ENCODE results near the gene LHX2.

The LHX2 gene

DNA sequence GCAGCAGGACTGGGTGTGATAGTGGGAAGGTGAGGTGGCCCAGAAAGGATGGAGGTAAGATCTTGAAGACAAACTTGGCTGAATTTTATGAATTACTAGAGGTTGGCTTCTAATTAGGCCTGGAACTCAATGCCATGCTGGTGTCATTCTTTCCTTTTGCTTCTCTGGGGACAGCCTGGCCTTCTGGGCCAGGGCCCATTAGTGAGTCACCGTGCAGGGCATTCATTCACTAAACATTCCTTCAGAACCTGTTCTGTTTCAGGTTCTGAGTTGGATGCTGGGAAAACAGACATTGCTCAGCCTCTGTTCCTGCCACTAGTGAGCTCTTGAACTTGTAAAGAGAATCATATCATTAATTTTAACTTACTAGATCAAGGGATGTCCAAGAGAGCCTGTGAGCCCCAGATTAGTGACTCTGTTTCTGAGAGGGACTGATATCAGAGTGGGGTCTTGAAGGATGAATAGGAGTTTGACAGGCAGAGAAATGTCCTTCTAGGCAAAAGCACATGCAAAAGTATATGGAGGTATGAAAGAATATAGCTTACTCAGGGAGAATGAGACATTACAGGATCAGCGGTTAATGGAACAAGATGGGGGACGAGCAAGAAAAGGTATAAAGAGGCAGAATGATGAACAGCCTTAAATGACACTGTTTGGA, 66.5 kb downstream of the LHX2 start:
- no peak for TF ChIP-seq CTCF (IDR thresholded peaks at IDR 0.05; ENCODE audit: extremely low read depth, missing control alignments)
- DNase-seq (ENCODE audit: low spot score) = no peak

GRCh38 chr9:124078641-124079040, 67.1 kb downstream of the LHX2 start:
- no peak for DNase-seq (ENCODE audit: low spot score)
- no peak for TF ChIP-seq CTCF (IDR thresholded peaks at IDR 0.05; ENCODE audit: extremely low read depth, missing control alignments)

GRCh38 chr9:124079176-124079925, 67.8 kb downstream of the LHX2 start:
- TF ChIP-seq CTCF (IDR thresholded peaks at IDR 0.05; ENCODE audit: extremely low read depth, missing control alignments) = no peak
- no peak for DNase-seq (ENCODE audit: low spot score)

DNA sequence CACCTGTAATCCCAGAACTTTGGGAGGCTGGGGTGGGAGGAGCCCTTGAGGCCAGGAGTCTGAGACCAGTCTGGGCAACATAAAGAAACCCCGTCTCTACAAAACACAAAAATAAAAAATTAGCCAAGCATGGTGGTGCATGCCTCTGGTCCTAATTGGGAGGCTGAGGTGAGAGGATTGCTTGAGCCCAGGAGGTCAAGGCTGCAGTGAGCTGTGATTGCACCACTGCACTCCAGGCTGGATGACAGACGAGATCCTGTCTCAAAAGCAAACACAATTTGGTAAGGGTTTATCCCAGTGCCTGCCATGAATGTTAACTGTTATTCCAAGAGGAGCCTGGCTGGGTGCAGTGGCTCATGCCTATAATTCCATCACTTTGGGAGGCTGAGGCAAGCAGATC, 71.1 kb downstream of the LHX2 start:
- TF ChIP-seq CTCF (IDR thresholded peaks at IDR 0.05; ENCODE audit: extremely low read depth, missing control alignments) = no peak
- no peak for DNase-seq (ENCODE audit: low spot score)
